Activated naive CD8-positive, alpha-beta T cell treated with anti-CD3 and anti-CD28 coated beads for 36 hours (primary cell): ENCODE results near the gene ARID3A. TPM values are rescaled to one million over a fixed set of nuclear protein-coding genes. Genes with fewer than 3 reads are reported as not detected.

ENCODE experiments used
- DNase-seq: peaks from one replicate; pipeline ENCODE4 v3.0.0; 2021
- H3K27ac Mint-ChIP-seq: one replicate; pipeline ENCODE4 v1.8.0; 2022; ENCODE audit warnings: mild to moderate bottlenecking, moderate library complexity, mixed read lengths
- H3K27me3 Mint-ChIP-seq: one replicate; pipeline ENCODE4 v1.8.0; 2022; ENCODE audit warnings: mild to moderate bottlenecking, mixed read lengths
- H3K36me3 Mint-ChIP-seq: one replicate; pipeline ENCODE4 v1.8.0; 2021; ENCODE audit warnings: mild to moderate bottlenecking, mixed read lengths
- H3K4me1 Mint-ChIP-seq: one replicate; pipeline ENCODE4 v1.8.0; 2021; ENCODE audit warnings: mixed read lengths
- H3K4me3 Mint-ChIP-seq: one replicate; pipeline ENCODE4 v1.8.0; 2022; ENCODE audit warnings: mild to moderate bottlenecking, moderate library complexity, mixed read lengths
- H3K9me3 Mint-ChIP-seq: one replicate; pipeline ENCODE4 v1.8.0; 2022; ENCODE audit warnings: mixed read lengths
- total RNA-seq, 2 experiments: library from RNA; stranded (reverse); gene quantifications; one replicate each; pipeline ENCODE4 v1.2.3, GENCODE V29; 2021

The ARID3A gene
- total RNA-seq, 2 experiments from 2014 or later = 10.2 to 11.8 TPM

DNA sequence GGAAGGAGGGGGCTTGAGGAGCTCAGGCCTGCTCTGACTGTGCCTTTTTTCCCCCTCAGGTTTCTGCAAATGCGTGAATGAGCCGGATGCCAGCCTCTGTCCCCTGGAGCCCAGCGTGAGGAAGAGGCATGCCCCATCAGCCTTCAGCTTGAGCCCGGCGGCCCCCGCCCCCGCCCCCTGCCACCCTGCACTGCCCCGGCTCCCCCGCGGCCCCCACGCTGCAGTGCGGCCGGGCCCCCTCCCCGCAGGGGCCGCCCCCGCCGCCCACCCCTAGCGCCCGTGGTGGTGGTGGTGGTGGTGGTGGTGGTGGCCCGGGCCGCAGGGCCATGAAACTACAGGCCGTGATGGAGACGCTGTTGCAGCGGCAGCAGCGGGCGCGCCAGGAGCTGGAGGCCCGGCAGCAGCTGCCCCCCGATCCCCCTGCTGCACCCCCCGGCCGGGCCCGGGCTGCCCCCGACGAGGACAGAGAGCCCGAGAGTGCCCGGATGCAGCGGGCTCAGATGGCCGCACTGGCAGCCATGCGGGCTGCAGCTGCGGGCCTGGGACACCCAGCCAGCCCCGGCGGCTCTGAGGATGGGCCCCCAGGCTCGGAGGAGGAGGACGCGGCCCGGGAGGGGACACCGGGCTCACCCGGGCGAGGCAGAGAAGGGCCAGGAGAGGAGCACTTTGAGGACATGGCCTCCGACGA is 3.5 kb downstream of the ARID3A start:
- DNase-seq = no peak
- H3K36me3 Mint-ChIP-seq = no peaks in the 10 kb centered on the region
- peaks cover 10% of the 10 kb centered on the region for H3K27me3 Mint-ChIP-seq
- H3K4me1 Mint-ChIP-seq = peaks cover 10% of the 10 kb centered on the region
- H3K9me3 Mint-ChIP-seq = no peaks in the 10 kb centered on the region
- H3K4me3 Mint-ChIP-seq = no peak overlapping the region
- H3K27ac Mint-ChIP-seq = no peak overlapping the region

DNA sequence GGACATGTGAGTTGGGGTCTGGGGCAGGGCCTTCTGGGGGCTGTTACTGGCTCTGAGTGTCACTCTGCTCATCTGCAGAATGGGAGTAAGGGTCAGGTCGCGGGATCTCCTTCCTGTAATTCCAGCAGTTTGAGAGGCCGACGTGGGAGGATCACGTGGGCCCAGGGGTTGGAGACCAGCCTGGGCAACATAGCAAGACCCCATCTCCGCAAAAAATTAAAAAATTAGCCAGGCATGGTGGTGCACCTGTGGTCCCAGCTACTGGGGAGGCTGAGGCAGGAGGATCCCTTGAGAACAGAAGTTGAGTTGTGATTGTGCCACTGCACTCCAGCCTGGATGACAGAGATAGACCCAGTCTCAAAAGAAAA is 4.0 kb downstream of the ARID3A start:
- H3K4me1 Mint-ChIP-seq = peaks cover 9% of the 10 kb centered on the region
- peaks cover 10% of the 10 kb centered on the region for H3K27me3 Mint-ChIP-seq
- no peak overlapping the region for H3K4me3 Mint-ChIP-seq
- H3K9me3 Mint-ChIP-seq = no peaks in the 10 kb centered on the region
- H3K27ac Mint-ChIP-seq = no peak overlapping the region
- H3K36me3 Mint-ChIP-seq = no peaks in the 10 kb centered on the region
- DNase-seq = no peak

DNA sequence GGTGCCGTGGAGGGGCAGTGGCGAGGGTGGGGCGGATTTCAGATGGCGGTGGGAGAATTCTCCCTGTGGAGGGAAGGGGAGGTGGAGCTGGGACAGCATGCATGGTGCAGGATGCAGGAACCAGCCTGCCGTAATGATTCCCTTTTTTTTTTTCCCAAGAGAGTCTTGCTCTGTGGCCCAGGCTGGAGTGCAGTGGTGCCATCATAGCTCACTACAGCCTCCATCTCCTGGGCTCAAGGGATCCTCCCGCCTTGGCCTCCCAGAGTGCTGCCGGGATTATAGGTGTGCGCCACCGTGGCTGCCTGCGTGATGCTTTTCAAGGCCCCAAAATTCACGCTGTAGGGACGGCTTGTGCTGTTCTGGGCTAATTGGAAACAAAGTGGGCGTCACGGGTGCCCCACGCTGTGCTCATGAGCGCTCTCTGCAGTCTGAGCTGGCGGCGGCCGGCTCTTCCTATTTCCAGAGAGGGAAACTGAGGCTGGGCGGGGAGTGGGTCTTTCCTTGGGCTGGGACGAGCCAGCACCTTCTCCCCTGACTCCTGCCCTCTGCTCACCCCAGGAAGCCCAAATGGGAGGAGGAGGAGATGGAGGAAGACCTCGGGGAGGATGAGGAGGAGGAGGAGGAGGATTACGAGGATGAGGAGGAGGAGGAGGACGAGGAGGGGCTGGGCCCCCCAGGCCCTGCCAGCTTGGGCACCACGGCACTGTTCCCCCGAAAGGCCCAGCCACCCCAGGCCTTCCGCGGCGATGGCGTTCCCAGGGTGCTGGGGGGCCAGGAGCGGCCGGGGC is 6.2 kb downstream of the ARID3A start:
- no peak for DNase-seq
- peaks cover 13% of the 10 kb centered on the region for H3K27me3 Mint-ChIP-seq
- no peak overlapping the region for H3K27ac Mint-ChIP-seq
- H3K4me1 Mint-ChIP-seq = peaks cover 13% of the 10 kb centered on the region
- H3K36me3 Mint-ChIP-seq = peaks cover 2% of the 10 kb centered on the region
- H3K9me3 Mint-ChIP-seq = no peaks in the 10 kb centered on the region
- H3K4me3 Mint-ChIP-seq = no peak overlapping the region

DNA sequence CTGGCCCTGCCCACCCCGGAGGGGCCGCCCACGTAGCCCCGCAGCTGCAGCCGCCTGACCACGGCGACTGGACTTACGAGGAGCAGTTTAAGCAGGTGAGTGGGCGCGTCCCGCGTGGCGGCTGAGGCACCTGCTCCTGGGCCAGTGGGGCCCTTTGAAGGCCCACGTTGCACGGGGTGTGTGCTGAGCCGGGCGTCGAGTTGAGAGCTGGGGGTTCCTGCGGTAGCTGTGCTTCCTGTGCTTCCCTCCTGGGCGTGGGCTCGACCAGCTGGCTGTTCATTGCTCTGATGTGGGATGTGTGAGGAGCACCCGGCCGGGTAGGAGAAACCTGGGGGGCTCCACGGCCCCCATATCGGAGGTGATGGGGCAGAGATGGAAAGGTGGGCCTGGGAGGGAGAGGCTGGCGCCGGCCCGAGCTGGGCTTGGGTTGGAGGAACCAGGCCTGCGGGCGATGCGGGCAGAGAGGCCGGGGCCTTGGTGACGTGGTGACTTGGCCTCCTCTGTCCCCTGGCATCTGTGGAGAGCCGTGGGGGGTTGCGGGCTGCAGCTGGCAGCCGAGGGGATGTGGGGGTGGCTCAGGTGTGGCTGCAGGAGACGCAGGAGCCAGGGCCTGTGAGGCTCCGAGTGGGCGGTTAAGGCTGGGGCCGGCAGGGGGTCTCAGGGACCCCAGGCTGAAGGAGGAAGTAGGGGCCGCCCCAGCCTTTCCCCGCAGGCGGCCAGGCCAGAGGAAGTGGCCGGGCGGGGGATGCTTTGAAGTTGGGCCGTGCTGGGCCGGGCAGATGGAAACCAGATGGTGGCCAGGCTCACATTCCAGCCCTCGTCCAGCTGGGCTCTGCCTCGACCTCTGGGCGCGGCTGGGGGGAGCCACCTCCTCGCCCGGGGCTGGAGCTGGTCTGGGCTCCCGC is 7.1 kb downstream of the ARID3A start:
- Mint-ChIP-seq H3K4me1 (peaks cover 19% of the 10 kb centered on the region), H3K9me3 (no peaks in the 10 kb centered on the region), H3K27me3 (peaks cover 13% of the 10 kb centered on the region), H3K36me3 (peaks cover 2% of the 10 kb centered on the region), H3K4me3 (peak overlapping the region; percentile 54), H3K27ac (peak overlapping the region; percentile 47)
- DNase-seq = peak; percentile 38

DNA sequence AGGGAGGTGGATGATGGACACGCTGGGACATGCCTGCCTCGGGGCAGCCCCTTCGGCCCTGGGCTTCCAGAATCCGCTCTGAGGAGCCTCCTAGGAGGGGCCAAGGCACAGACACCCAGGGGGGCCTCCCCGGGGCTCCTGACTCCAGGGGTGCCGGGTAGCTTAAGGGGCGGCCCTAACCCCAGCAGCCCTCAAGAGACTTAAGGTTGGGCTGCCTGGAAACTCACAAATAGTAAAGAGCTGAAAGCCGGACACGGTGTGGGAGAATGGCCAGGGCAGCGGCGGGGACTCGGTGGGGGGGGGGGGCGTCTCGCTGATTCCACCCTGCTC is 7.7 kb downstream of the ARID3A start:
- no peak for DNase-seq
- peaks cover 13% of the 10 kb centered on the region for H3K27me3 Mint-ChIP-seq
- H3K4me1 Mint-ChIP-seq = peaks cover 22% of the 10 kb centered on the region
- no peak overlapping the region for H3K27ac Mint-ChIP-seq
- H3K9me3 Mint-ChIP-seq = no peaks in the 10 kb centered on the region
- H3K36me3 Mint-ChIP-seq = peaks cover 2% of the 10 kb centered on the region
- H3K4me3 Mint-ChIP-seq = no peak overlapping the region

DNA sequence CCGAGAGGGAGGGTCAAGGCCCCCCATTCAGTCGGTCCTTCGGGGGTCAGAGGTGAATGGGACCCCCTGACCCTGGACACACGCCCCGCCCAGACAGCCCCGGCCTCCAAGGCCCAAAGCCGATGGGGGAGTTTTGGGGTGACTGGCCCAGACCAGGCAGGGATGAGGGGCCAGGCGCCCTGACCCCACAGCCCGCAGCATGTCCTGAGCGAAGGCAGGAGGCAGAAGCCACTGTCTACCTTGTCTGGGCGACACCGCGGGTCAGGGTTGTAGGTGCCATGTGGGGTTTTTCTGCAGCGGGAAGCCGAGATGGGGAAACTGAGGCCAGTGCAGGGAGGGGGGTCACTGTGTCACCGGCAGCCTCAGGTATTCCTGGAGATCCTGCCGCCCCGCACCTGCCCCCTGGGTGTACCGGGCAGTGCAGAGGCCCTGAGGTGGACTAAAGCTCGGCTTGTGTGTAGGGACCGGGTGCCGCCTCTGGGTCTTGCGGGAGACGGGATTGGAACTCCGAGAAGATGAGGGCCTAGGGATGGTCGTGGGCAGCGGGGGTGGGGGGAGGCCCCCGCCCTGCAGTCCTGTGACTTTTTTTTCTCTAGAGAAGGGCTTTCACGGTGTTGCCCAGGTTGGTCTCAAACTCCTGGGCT is 8.5 kb downstream of the ARID3A start:
- no peak for DNase-seq
- H3K4me1 Mint-ChIP-seq = peaks cover 22% of the 10 kb centered on the region

DNA sequence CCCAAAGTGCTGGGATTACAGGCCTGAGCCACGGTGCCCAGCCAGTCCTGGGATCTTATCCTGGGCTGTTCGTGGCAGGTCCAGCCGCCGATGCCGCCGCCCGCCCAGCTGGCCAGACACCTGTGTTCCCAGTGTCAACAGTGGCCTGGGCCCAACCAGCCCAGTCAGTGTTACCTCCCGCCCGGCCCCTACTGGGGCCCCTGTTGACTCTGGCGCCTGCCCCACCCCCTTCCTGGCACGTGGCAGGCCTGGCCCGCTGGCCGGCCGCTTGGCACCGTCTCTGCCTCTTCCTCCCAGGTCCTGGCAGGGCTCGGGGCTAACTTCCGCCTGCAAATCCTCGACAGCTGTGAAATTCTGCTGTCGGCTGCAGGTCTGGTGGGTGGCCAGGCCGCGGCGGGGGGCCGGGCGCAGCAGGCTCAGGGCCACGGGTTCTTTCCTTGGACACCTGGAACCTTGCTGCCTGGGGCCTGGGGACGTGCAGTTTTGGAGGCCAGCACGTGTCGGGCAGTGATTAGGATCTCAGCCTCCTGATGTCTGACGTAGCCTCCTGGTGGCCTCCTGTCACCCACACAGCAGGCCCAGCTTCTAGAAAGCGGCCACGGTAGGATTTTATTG is 9.1 kb downstream of the ARID3A start:
- peaks cover 23% of the 10 kb centered on the region for H3K4me1 Mint-ChIP-seq
- peaks cover 6% of the 10 kb centered on the region for H3K36me3 Mint-ChIP-seq
- H3K27me3 Mint-ChIP-seq = peaks cover 19% of the 10 kb centered on the region
- DNase-seq = no peak
- H3K4me3 Mint-ChIP-seq = no peak overlapping the region
- H3K9me3 Mint-ChIP-seq = no peaks in the 10 kb centered on the region
- no peak overlapping the region for H3K27ac Mint-ChIP-seq

More for the DNA sequence above, 8.5 kb downstream of the ARID3A start:
- Mint-ChIP-seq H3K9me3 (no peaks in the 10 kb centered on the region), H3K4me3 (no peak overlapping the region), H3K36me3 (peaks cover 2% of the 10 kb centered on the region), H3K27me3 (peaks cover 13% of the 10 kb centered on the region), H3K27ac (no peak overlapping the region)

DNA sequence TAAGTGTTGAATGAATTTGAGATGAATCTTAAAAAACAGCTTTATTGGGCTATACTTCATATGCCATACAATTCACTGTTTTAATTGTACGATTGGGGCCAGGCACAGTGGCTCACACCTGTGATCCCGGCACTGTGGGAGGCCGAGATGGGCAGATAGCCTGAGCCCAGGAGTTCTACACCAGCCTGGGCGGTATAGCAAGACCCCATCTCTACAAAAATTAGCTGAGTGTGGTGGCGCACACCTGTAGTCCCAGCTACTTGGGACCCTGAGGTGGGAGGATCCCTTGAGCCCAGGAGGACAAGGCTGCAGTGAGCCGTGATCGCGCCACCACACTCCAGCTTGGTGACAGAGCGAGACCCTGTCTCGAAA is 10.3 kb downstream of the ARID3A start:
- H3K9me3 Mint-ChIP-seq = no peaks in the 10 kb centered on the region
- peaks cover 29% of the 10 kb centered on the region for H3K4me1 Mint-ChIP-seq
- no peak overlapping the region for H3K4me3 Mint-ChIP-seq
- no peak overlapping the region for H3K27ac Mint-ChIP-seq
- DNase-seq = no peak
- H3K27me3 Mint-ChIP-seq = peaks cover 25% of the 10 kb centered on the region
- H3K36me3 Mint-ChIP-seq = peaks cover 6% of the 10 kb centered on the region

DNA sequence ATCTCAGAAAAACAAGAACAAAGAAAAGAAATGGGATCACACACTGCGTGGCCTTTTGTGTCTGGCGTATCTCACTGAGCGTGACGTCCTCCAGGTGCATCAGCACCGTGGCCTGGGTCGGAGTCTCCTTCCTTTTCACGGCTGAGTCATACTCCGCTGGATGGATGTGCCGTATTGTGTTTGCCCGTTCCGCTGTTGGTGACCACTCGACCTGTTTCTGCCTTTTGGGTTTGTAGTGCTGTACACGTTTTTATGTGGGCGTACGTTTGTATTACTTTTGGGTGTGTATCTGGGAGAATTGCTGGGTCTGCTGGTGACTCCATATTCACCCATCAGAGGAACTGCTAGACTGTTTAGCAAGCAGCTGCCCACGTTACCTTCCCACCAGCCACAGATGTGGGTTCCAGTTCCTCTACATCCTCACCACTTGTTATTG is 11.4 kb downstream of the ARID3A start:
- H3K36me3 Mint-ChIP-seq = peaks cover 10% of the 10 kb centered on the region
- no peak overlapping the region for H3K4me3 Mint-ChIP-seq
- H3K4me1 Mint-ChIP-seq = peaks cover 31% of the 10 kb centered on the region
- peaks cover 22% of the 10 kb centered on the region for H3K27me3 Mint-ChIP-seq
- peak; percentile 55 for DNase-seq
- H3K27ac Mint-ChIP-seq = no peak overlapping the region
- no peaks in the 10 kb centered on the region for H3K9me3 Mint-ChIP-seq

DNA sequence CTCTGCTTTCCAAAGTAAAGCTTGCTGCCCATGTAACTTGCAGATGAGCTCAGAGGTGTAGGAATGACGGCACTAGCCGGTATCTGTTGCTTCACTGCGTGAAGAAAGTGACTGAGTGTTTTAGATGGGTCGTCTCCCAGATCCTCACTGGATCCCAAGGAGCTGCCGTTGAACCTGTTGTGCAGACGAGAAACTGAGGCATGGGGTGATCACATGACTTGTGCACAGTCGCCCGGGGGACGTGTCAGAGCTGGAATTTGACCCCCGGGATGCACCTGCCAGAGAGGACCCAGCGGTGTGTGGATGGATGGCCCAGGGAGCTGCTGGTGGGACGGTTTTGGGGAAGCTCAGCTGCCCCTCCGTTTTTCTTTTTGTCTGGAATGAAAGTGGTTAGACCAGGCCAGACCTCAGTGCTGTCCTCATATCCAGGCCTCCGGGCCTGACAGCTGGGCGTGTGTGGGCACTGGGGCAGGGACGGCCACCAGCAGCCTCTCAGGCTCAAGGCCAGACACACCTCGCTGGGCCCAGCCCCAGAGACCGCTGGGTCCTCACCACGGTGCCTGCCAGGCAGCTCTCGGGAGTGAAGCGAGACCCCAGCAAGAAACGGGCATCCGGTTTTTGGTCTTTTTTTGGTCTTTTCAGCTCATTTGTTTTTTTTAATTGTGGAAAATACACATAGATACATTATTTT is 12.5 kb downstream of the ARID3A start:
- H3K4me3 Mint-ChIP-seq = no peak overlapping the region
- DNase-seq = no peak
- no peak overlapping the region for H3K27ac Mint-ChIP-seq
- H3K4me1 Mint-ChIP-seq = peaks cover 25% of the 10 kb centered on the region
- peaks cover 10% of the 10 kb centered on the region for H3K36me3 Mint-ChIP-seq
- H3K9me3 Mint-ChIP-seq = no peaks in the 10 kb centered on the region
- H3K27me3 Mint-ChIP-seq = peaks cover 19% of the 10 kb centered on the region

DNA sequence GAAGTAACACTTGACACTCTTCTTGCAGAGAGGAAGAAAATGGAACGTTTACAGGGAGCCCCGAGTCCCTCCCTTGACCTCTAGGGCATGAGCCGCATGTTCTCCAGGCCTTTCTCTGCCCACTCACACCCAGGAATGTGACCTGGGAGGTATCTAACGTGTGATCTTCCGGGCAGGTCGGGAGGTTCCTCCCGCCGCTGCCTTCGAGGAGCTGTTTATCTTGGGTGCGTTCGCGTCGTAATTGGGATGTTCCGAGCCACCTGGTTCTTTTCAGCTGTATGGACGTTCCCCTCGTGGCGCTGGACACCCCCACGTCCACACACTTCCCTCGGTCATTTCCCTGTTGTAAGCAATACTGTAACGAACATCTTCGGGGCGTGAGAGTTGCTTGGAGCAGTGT is 13.6 kb downstream of the ARID3A start:
- H3K36me3 Mint-ChIP-seq = peaks cover 10% of the 10 kb centered on the region
- H3K4me1 Mint-ChIP-seq = peaks cover 25% of the 10 kb centered on the region
- no peak overlapping the region for H3K27ac Mint-ChIP-seq
- DNase-seq = no peak
- no peaks in the 10 kb centered on the region for H3K9me3 Mint-ChIP-seq
- H3K27me3 Mint-ChIP-seq = peaks cover 19% of the 10 kb centered on the region
- no peak overlapping the region for H3K4me3 Mint-ChIP-seq

DNA sequence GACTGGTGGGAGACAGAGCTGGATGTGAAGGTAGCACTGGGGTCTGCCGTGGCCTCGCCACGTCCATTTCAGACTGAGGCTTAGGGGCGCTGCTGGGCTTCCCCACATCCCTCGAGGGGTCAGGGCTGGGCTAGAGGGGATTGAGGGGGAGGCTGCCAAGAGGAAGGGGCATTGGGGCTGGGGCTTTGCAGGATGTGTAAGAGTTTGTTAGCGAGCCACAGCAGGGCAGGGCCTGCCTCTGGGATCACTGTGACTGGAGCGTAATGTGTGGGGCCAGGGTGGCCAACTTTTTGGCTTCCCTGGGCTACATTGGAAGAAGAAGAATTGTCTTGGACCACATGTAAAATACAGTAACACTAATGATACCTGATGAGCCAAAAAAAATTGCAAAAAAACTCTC is 14.1 kb downstream of the ARID3A start:
- H3K27ac Mint-ChIP-seq = no peak overlapping the region
- H3K36me3 Mint-ChIP-seq = peaks cover 10% of the 10 kb centered on the region
- H3K27me3 Mint-ChIP-seq = peaks cover 19% of the 10 kb centered on the region
- DNase-seq = no peak
- H3K4me1 Mint-ChIP-seq = peaks cover 25% of the 10 kb centered on the region
- peak overlapping the region; percentile 60 for H3K4me3 Mint-ChIP-seq
- H3K9me3 Mint-ChIP-seq = no peaks in the 10 kb centered on the region

DNA sequence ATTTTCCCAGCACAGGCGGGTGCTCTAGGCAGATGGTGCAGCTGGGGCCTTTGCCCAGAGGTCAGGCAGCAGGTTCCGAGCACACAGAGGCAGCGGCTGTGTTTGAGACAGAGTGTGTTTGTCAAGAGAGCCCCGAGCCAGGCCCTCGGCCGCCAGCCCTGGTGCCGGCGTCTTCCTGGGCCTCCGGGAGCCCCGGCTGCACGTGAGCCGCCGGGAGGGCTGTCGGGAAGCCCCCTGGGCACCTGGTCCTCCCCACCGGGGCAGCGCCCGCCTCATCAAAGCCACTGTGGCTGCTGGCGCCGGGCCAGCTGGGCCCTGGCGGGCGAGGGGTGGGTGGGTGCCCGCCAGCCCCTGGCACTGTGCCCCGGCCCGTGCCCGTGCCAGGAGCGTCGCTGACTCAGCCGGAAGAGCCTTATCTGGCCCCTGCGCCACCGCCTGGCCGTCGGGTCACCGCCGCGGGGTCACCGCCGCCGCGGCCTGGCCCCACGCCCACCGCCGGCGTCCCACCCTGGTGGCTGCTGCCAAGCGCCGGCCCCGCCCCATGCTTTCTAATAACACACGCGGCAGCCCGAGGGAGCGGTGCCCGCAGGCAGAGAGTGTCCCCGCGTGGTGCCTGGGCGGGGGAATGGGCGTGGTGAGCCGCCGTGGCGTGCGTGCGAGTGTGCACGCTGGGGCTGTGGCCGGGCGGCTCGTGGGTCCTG is 14.9 kb downstream of the ARID3A start:
- peaks cover 19% of the 10 kb centered on the region for H3K27me3 Mint-ChIP-seq
- no peak overlapping the region for H3K27ac Mint-ChIP-seq
- H3K9me3 Mint-ChIP-seq = no peaks in the 10 kb centered on the region
- peak overlapping the region; percentile 73 for H3K4me3 Mint-ChIP-seq
- peak; percentile 56 for DNase-seq
- H3K4me1 Mint-ChIP-seq = peaks cover 25% of the 10 kb centered on the region
- H3K36me3 Mint-ChIP-seq = peaks cover 10% of the 10 kb centered on the region
